Measurements from ENCODE around the gene NDUFB4.
"Not testable (repeated sequence)": the region's sequence is repeated elsewhere in the genome, so short reads cannot be mapped to it uniquely, and the experiment has no call there.

Gene NDUFB4

GRCh38 chr3:120602682-120603081 lies 6.5 kb downstream of the NDUFB4 start:
- no peak for TF ChIP-seq POLR2A (IDR thresholded peaks at IDR 0.05; ENCODE audit: low read depth, low read length)
- no peak for FAIRE-seq
- DNase-seq (ENCODE audit: insufficient read length, low spot score), result no peak

- DNase-seq (ENCODE audit: insufficient read length, low spot score) (no peak), FAIRE-seq (no peak)
- no peak for TF ChIP-seq POLR2A (IDR thresholded peaks at IDR 0.05; ENCODE audit: low read depth, low read length)
Measured at GRCh38 chr3:120604382-120604781, 8.2 kb downstream of the NDUFB4 start.

DNA sequence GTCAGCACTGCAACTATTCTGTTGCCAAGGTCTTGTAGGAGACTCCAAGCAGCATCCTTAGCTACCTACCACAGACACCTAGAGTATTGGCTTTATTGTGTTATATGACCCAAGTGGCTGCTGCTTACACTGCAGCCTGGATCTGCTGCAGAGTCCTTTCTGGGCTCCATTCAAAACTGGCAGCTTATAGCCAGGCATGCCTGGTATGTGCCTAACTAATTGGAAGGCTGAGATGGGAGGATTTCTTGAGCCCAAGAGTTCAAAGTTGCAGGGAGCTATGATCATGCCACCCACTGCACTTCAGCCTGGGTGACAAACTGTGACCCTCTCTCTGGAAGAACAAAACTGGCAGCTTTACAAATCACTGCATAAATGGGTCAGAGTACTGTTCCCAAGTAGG lies 8.6 kb downstream of the NDUFB4 start:
- DNase-seq (ENCODE audit: insufficient read length, low spot score) (no peak), FAIRE-seq (peak; percentile 6)
- TF ChIP-seq POLR2A (IDR thresholded peaks at IDR 0.05; ENCODE audit: low read depth, low read length), result no peak

GRCh38 chr3:120608506-120608905 lies 12.4 kb downstream of the NDUFB4 start:
- no peak for TF ChIP-seq POLR2A (IDR thresholded peaks at IDR 0.05; ENCODE audit: low read depth, low read length)
- no peak for FAIRE-seq
- DNase-seq (ENCODE audit: insufficient read length, low spot score), result no peak

- DNase-seq (ENCODE audit: insufficient read length, low spot score) (no peak), FAIRE-seq (no peak)
- no peak for TF ChIP-seq POLR2A (IDR thresholded peaks at IDR 0.05; ENCODE audit: low read depth, low read length)
Measured at GRCh38 chr3:120614765-120615164, 18.6 kb downstream of the NDUFB4 start.

DNA sequence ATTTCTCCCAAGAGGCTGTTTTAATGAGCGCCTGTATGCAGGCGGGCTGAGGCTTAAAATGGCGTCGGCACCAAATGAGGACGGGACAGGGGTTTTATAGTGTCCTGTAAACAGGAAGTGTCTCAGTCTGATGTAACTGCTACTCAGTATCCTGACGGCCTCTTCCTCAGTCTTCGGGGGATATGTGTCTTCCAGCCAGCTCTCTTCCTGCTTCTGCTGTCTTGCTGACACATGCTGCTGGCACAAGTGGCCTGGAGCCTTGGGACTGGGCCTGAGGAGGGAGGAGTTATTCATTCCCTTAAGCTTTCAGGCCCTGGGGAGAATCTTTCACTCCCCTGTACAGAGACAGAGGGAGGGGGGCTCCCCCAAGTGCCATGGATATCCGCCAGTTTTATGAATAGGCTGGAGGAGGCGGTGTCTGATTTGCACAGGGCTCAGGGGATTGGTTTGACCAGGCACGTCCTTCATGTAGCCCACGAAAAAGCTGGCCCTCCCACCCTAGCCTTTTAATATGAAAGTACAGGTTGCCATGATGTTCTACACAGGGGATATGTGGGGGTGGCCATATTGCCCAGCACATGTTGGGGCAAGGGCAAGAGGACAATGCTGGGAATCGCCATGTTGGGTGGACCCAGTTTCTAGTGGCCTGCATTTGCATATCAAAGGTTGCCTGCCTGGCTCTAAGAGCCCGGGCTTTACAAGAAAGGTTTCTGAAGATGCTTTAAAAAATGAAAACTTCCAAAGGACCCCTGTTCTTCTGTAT lies 19.9 kb downstream of the NDUFB4 start:
- FAIRE-seq, result no peak
- TF ChIP-seq POLR2A (IDR thresholded peaks at IDR 0.05; ENCODE audit: low read depth, low read length), result no peak; the same call in 1 of the 2 replicates
- DNase-seq (ENCODE audit: insufficient read length, low spot score), result peak; percentile 13

DNA sequence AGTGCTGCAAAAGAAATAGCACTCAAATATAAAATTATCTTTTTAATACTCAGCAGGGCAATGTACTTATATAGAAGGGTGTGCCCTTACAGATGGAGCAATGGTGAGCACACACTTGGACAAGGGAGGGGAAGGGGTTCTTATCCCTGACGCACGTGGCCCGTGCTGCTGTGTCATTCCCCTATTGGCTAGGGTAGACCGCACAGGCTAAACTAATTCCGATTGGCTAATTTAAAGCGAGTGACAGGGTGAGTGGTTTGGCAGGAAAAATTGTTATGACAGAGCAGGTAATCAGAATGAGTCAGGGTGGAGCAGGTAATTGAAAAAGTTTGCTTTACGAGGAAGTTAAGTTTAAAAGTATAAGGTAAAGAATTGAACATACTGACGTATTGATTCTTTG lies 20.6 kb downstream of the NDUFB4 start:
- DNase-seq (ENCODE audit: insufficient read length, low spot score); FAIRE-seq: not testable (repeated sequence)

GRCh38 chr3:120622457-120622856 lies 26.3 kb downstream of the NDUFB4 start:
- no peak for FAIRE-seq
- no peak for TF ChIP-seq POLR2A (IDR thresholded peaks at IDR 0.05; ENCODE audit: low read depth, low read length)
- no peak for DNase-seq (ENCODE audit: insufficient read length, low spot score)

DNA sequence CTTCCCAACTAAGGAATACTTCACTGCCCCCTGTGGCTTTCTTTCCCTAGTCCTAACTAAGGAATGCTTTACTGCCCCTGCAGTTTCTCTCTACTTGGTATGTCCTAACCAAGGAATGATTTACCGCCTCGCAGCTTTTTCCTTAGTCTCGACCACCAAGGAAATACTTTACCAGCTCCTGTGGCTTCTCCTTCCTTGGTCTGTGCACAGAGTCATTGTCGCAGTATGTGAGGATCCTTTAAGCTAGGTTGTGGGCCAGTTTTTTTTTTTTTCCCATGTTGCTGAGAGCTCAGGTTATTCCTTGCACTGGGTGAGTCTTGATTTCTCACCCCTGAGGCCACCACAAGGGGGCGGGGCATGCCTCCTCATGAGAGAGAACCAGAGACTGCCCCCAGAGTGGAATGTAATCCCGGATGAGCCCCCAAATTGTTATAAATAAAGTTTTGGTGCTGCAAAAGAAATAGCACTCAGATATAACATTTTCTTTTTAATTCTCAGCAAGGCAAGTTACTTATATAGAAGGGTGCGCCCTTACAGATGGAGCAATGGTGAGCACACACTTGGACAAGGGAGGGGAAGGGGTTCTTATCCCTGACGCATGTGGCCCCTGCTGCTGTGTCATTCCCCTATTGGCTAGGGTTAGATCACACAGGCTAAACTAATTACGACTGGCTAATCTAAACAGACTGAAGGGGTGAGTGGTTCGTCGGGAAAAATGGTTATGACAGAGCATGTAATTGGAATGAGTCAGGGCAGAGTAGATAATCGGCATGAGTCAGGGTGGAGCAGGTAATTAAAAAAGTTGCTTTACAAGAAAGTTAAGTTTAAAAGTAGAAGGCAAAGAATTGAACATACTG lies 27.0 kb downstream of the NDUFB4 start:
- DNase-seq (ENCODE audit: insufficient read length, low spot score) (peak; percentile 23), FAIRE-seq (peak; percentile 50)
- no peak for TF ChIP-seq POLR2A (IDR thresholded peaks at IDR 0.05; ENCODE audit: low read depth, low read length)

DNA sequence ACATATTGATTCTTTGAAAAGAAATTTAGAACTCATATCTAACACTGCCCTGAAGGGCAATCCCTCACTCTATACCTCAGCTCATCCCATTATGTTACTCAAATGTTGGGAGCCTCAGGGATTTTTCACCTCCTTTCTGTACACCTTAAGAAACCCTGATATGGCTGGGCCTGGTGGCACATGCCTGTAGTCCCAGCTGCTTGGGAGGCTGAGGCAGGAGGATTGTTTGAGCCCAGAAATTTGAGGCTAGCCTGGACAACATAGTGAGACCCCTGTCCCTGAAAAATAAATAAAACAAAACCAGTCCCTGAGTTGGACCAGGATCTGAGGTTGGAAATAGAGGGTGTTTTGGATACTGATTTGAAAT lies 27.6 kb downstream of the NDUFB4 start:
- FAIRE-seq (no peak), DNase-seq (ENCODE audit: insufficient read length, low spot score) (no peak)
- TF ChIP-seq POLR2A (IDR thresholded peaks at IDR 0.05; ENCODE audit: low read depth, low read length), result no peak

DNA sequence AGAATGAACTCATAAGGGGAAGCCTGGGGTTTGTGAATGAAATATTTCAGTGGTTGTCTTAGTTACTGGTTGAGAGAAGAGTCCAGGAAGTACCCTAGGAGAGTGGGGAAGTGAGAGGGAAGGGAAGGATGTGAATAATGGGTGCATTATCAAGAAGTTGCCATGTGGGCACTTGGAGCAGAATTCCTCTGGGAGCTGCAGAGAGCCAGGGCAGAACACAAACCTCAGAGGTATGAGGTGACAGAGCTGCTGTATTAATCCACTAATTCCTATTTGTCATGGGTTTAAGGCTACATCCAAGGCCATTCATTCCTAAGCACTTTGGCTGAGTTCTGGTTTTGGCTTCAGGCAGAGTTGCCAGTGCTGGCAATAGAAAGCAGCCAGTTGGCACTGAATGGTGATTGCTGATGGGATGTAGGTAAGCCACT lies 29.0 kb downstream of the NDUFB4 start:
- DNase-seq (ENCODE audit: insufficient read length, low spot score), result no peak
- no peak for TF ChIP-seq POLR2A (IDR thresholded peaks at IDR 0.05; ENCODE audit: low read depth, low read length)
- no peak for FAIRE-seq

- TF ChIP-seq POLR2A (IDR thresholded peaks at IDR 0.05; ENCODE audit: low read depth, low read length), result no peak
- FAIRE-seq (no peak), DNase-seq (ENCODE audit: insufficient read length, low spot score) (no peak)
Measured at GRCh38 chr3:120634539-120634938, 38.4 kb downstream of the NDUFB4 start.

- DNase-seq (ENCODE audit: insufficient read length, low spot score), result no peak
- FAIRE-seq, result no peak
- TF ChIP-seq POLR2A (IDR thresholded peaks at IDR 0.05; ENCODE audit: low read depth, low read length), result no peak
Measured at GRCh38 chr3:120636795-120637401, 40.8 kb downstream of the NDUFB4 start.

- DNase-seq (ENCODE audit: insufficient read length, low spot score) (no peak), FAIRE-seq (no peak)
- no peak for TF ChIP-seq POLR2A (IDR thresholded peaks at IDR 0.05; ENCODE audit: low read depth, low read length)
Measured at GRCh38 chr3:120637851-120638559, 41.9 kb downstream of the NDUFB4 start.

GRCh38 chr3:120638820-120639219 lies 42.7 kb downstream of the NDUFB4 start:
- FAIRE-seq, result not testable (repeated sequence)

More at GRCh38 chr3:120638820-120639219, 42.7 kb downstream of the NDUFB4 start:
- DNase-seq (ENCODE audit: insufficient read length, low spot score), result not testable (repeated sequence)

Measured in H54 (cell line).